ENCODE results near the gene LCP2. TPM values are rescaled to one million over a fixed set of nuclear protein-coding genes. Genes with fewer than 3 reads are reported as not detected.

The LCP2 gene
- total and polyA plus RNA-seq, 2 of the 4 experiments (the other 2 are of a cell fraction) = not detected

GRCh38 chr5:170303549-170303948, 6.0 kb upstream of the LCP2 start:
- H4K91ac ChIP-seq (ENCODE audit: insufficient read depth, low read depth, low read length) = no peak overlapping the region
- no peaks in the 10 kb centered on the region for H4K20me1 ChIP-seq (ENCODE audit: insufficient read depth, low read length)
- CTCF ChIA-PET = no interaction called here
- H3K14ac ChIP-seq (replicated peaks; ENCODE audit: low read depth, low read length) = no peak overlapping the region
- H2BK20ac ChIP-seq (ENCODE audit: low read depth, low read length) = no peak overlapping the region
- H3K9ac ChIP-seq (ENCODE audit: low read depth, low read length) = no peak overlapping the region
- no peak overlapping the region for H2BK120ac ChIP-seq (ENCODE audit: low read depth, low read length)
- no TSS peak for BruUV-seq (replicated peaks)
- TF ChIP-seq MAZ (IDR thresholded peaks at IDR 0.05; ENCODE audit: borderline replicate concordance, low read depth, low read length) (no peak), NFE2L2 (IDR thresholded peaks at IDR 0.05; ENCODE audit: low read depth, low read length) (no peak), MAFK (IDR thresholded peaks at IDR 0.05; ENCODE audit: low read depth, low read length) (no peak), CEBPB (IDR thresholded peaks at IDR 0.05; ENCODE audit: low read depth, low read length) (no peak), FOS (IDR thresholded peaks at IDR 0.05; ENCODE audit: low read depth, low read length) (no peak), POLR2A (IDR thresholded peaks at IDR 0.05; ENCODE audit: low read depth, low read length) (no peak), MXI1 (IDR thresholded peaks at IDR 0.05; ENCODE audit: borderline replicate concordance, low read depth, low read length) (no peak), RAD21 (IDR thresholded peaks at IDR 0.05; ENCODE audit: low read length) (no peak), BHLHE40 (IDR thresholded peaks at IDR 0.05; ENCODE audit: low read depth, low read length) (no peak), SMC3 (IDR thresholded peaks at IDR 0.05; ENCODE audit: low read depth, low read length) (no peak), CTCF (conservative IDR thresholded peaks at IDR 0.05; ENCODE audit: low read depth, low read length) (no peak), ELK1 (IDR thresholded peaks at IDR 0.05; ENCODE audit: borderline replicate concordance, low read depth, low read length) (no peak), CHD1 (IDR thresholded peaks at IDR 0.05; ENCODE audit: low read depth, low read length) (no peak), RCOR1 (IDR thresholded peaks at IDR 0.05; ENCODE audit: insufficient replicate concordance, low read length) (no peak), RFX5 (IDR thresholded peaks at IDR 0.05; ENCODE audit: low read depth, low read length) (no peak), USF2 (IDR thresholded peaks at IDR 0.05; ENCODE audit: low read depth, low read length) (no peak)
- no peak overlapping the region for H3K4ac ChIP-seq (ENCODE audit: low read depth, low read length)
- H2AK5ac ChIP-seq (ENCODE audit: low read depth, low read length) = no peak overlapping the region
- H3K27ac ChIP-seq (ENCODE audit: insufficient read depth, low read length) = no peak overlapping the region
- H2BK5ac ChIP-seq (ENCODE audit: low read depth, low read length, poor library complexity, severe bottlenecking) = no peak overlapping the region
- no peak overlapping the region for H3K18ac ChIP-seq (ENCODE audit: low read depth, low read length)
- no peaks in the 10 kb centered on the region for H3K79me1 ChIP-seq (ENCODE audit: low read depth in 1 of 2, low read length in 2 of 2)
- no peak overlapping the region for H4K8ac ChIP-seq (ENCODE audit: low read depth in 2 of 2, low read length in 2 of 2)
- H3K27me3 ChIP-seq (ENCODE audit: control insufficient read depth, insufficient read depth, low read length) = no peaks in the 10 kb centered on the region
- no peak overlapping the region for H2BK15ac ChIP-seq (ENCODE audit: low read depth, low read length)
- no peak overlapping the region for H3K4me3 ChIP-seq (ENCODE audit: insufficient read depth, low read depth, low read length)
- H3K23ac ChIP-seq (ENCODE audit: low read depth, low read length) = no peak overlapping the region
- no peak overlapping the region for H2AFZ ChIP-seq (replicated peaks; ENCODE audit: low read length, poor library complexity)
- no peak for DNase-seq
- WGBS, 2 experiments (ENCODE audit: extremely low coverage in 2 of 2, insufficient read length in 1 of 2) = 75% methylated on average over 4 of the region's 8 CpGs; no CpG with 5 or more reads in 1 of the 2 experiments
- no peak overlapping the region for H2AK9ac ChIP-seq (replicated peaks; ENCODE audit: low read depth, low read length, poor library complexity)
- no peak overlapping the region for H3K56ac ChIP-seq (ENCODE audit: extremely low read depth, insufficient read depth, low read length)
- H3K9me3 ChIP-seq (ENCODE audit: control insufficient read depth, insufficient read depth, low read length) = no peaks in the 10 kb centered on the region
- H3K4me1 ChIP-seq (ENCODE audit: control insufficient read depth, insufficient read depth, low read length) = no peaks in the 10 kb centered on the region
- in situ Hi-C loops (cut with MboI; ENCODE audit: low sequenced_read_pairs) = no loop called here
- POLR2A ChIA-PET (ENCODE audit: unreplicated experiment) = no interaction called here
- dilution Hi-C loops (cut with HindIII; ENCODE audit: low sequenced_read_pairs, unreplicated experiment) = no loop called here
- intact Hi-C loops (cut with micrococcal nuclease) = no loop called here
- no peaks in the 10 kb centered on the region for H3K36me3 ChIP-seq (ENCODE audit: control insufficient read depth, insufficient read depth, low read length)
- no peak for ATAC-seq (ENCODE audit: low read depth)
- no peak overlapping the region for H4K5ac ChIP-seq (ENCODE audit: low read depth, low read length)
- no peak overlapping the region for H3K4me2 ChIP-seq (ENCODE audit: low read depth, low read length)
- no peaks in the 10 kb centered on the region for H3K9me1 ChIP-seq (ENCODE audit: insufficient read depth, low read length)
